ENCODE results near the gene DDA1. TPM values are rescaled to one million over a fixed set of nuclear protein-coding genes. Genes with fewer than 3 reads are reported as not detected.
A peak's percentile ranks its signal among the peaks of the same experiment; 100 is the strongest.

Gene DDA1
- total and polyA plus RNA-seq, 9 of the 15 experiments (the other 6 are each of a cell fraction or from before 2014, with no cell fraction given), result 1.4 to 83.8 (median 33.8) TPM

DNA sequence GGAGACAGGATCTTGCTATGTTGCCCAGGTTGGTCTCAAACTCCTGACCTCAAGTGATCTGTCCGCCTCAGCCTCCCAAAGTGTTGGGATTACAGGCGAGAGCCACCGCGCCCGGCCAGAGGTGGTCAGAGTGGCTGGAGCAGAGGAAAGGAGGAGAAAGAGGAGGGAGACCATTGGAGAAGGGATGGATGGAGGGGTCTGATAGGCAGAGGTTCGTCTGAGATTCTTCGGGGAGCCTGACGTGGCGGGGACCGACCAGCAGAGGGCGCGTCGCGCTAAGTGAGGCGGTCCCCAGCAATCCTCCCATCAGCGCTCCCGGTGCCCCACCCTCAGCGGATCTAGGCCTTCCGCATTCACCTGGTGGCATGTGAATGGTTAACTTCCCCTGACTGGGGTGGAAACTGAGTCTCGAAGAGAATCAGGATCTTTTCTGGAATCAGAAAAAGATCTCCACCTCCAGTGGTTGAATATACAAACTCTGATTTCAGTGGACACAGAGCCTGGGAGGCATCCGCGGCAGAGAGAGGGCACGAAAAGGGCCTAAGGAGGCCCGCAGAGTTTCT is 36.8 kb downstream of the DDA1 start (continued):
- TF ChIP-seq, protein P1, sequence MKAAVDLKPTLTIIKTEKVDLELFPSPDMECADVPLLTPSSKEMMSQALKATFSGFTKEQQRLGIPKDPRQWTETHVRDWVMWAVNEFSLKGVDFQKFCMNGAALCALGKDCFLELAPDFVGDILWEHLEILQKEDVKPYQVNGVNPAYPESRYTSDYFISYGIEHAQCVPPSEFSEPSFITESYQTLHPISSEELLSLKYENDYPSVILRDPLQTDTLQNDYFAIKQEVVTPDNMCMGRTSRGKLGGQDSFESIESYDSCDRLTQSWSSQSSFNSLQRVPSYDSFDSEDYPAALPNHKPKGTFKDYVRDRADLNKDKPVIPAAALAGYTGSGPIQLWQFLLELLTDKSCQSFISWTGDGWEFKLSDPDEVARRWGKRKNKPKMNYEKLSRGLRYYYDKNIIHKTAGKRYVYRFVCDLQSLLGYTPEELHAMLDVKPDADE (conservative IDR thresholded peaks at IDR 0.05; ENCODE audit: control insufficient read depth, low read depth, low read length), result no peak
- TF ChIP-seq SIRT6 (IDR thresholded peaks at IDR 0.05; ENCODE audit: low read depth, low read length) (no peak), KLF13 (tag; IDR thresholded peaks at IDR 0.05; ENCODE audit: borderline replicate concordance, low read depth) (no peak), MCM2 (IDR thresholded peaks at IDR 0.05; ENCODE audit: low read depth) (no peak), HDAC1 (IDR thresholded peaks at IDR 0.05) (peak in 1 of 2 experiments; percentile 54; a peak in 1 of 4 replicates), MAZ (CRISPR knock-in tag; conservative IDR thresholded peaks at IDR 0.05 in 1 of 2, IDR thresholded peaks at IDR 0.05 in 1 of 2) (peak; percentile 71 to 96), SRSF1 (IDR thresholded peaks at IDR 0.05; ENCODE audit: low read depth, low read length) (no peak), MCM7 (IDR thresholded peaks at IDR 0.05) (no peak), XRCC5 (IDR thresholded peaks at IDR 0.05; ENCODE audit: low read depth, low read length) (peak; percentile 76; the same call in 1 of the 2 replicates), STAG1 (CRISPR knock-in tag; IDR thresholded peaks at IDR 0.05; ENCODE audit: borderline replicate concordance) (peak; percentile 51), L3MBTL2 (IDR thresholded peaks at IDR 0.05) (peak; percentile 31; the same call in 1 of the 2 replicates), ESRRA (IDR thresholded peaks at IDR 0.05; ENCODE audit: borderline replicate concordance, low read depth) (0 out of 2 replicates have a peak, but pooled peaks have one; percentile 21), NFRKB (IDR thresholded peaks at IDR 0.05; ENCODE audit: low read depth) (no peak)
- TF ChIP-seq, protein P2, sequence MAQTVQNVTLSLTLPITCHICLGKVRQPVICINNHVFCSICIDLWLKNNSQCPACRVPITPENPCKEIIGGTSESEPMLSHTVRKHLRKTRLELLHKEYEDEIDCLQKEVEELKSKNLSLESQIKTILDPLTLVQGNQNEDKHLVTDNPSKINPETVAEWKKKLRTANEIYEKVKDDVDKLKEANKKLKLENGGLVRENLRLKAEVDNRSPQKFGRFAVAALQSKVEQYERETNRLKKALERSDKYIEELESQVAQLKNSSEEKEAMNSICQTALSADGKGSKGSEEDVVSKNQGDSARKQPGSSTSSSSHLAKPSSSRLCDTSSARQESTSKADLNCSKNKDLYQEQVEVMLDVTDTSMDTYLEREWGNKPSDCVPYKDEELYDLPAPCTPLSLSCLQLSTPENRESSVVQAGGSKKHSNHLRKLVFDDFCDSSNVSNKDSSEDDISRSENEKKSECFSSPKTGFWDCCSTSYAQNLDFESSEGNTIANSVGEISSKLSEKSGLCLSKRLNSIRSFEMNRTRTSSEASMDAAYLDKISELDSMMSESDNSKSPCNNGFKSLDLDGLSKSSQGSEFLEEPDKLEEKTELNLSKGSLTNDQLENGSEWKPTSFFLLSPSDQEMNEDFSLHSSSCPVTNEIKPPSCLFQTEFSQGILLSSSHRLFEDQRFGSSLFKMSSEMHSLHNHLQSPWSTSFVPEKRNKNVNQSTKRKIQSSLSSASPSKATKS (CRISPR knock-in tag; IDR thresholded peaks at IDR 0.05), result no peak
- TF ChIP-seq, protein P3, sequence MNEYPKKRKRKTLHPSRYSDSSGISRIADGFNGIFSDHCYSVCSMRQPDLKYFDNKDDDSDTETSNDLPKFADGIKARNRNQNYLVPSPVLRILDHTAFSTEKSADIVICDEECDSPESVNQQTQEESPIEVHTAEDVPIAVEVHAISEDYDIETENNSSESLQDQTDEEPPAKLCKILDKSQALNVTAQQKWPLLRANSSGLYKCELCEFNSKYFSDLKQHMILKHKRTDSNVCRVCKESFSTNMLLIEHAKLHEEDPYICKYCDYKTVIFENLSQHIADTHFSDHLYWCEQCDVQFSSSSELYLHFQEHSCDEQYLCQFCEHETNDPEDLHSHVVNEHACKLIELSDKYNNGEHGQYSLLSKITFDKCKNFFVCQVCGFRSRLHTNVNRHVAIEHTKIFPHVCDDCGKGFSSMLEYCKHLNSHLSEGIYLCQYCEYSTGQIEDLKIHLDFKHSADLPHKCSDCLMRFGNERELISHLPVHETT (CRISPR knock-in tag; conservative IDR thresholded peaks at IDR 0.05 in 1 of 2, IDR thresholded peaks at IDR 0.05 in 1 of 2), result no peak
- TF ChIP-seq, protein P4, sequence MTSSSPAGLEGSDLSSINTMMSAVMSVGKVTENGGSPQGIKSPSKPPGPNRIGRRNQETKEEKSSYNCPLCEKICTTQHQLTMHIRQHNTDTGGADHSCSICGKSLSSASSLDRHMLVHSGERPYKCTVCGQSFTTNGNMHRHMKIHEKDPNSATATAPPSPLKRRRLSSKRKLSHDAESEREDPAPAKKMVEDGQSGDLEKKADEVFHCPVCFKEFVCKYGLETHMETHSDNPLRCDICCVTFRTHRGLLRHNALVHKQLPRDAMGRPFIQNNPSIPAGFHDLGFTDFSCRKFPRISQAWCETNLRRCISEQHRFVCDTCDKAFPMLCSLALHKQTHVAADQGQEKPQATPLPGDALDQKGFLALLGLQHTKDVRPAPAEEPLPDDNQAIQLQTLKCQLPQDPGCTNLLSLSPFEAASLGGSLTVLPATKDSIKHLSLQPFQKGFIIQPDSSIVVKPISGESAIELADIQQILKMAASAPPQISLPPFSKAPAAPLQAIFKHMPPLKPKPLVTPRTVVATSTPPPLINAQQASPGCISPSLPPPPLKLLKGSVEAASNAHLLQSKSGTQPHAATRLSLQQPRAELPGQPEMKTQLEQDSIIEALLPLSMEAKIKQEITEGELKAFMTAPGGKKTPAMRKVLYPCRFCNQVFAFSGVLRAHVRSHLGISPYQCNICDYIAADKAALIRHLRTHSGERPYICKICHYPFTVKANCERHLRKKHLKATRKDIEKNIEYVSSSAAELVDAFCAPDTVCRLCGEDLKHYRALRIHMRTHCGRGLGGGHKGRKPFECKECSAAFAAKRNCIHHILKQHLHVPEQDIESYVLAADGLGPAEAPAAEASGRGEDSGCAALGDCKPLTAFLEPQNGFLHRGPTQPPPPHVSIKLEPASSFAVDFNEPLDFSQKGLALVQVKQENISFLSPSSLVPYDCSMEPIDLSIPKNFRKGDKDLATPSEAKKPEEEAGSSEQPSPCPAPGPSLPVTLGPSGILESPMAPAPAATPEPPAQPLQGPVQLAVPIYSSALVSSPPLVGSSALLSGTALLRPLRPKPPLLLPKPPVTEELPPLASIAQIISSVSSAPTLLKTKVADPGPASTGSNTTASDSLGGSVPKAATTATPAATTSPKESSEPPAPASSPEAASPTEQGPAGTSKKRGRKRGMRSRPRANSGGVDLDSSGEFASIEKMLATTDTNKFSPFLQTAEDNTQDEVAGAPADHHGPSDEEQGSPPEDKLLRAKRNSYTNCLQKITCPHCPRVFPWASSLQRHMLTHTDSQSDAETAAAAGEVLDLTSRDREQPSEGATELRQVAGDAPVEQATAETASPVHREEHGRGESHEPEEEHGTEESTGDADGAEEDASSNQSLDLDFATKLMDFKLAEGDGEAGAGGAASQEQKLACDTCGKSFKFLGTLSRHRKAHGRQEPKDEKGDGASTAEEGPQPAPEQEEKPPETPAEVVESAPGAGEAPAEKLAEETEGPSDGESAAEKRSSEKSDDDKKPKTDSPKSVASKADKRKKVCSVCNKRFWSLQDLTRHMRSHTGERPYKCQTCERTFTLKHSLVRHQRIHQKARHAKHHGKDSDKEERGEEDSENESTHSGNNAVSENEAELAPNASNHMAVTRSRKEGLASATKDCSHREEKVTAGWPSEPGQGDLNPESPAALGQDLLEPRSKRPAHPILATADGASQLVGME (CRISPR knock-in tag; IDR thresholded peaks at IDR 0.05), result no peak

Data from K562 (cell line).